Neuronal stem cell (in vitro differentiated cells): ENCODE results near the gene ABCD4.
A peak's percentile ranks its signal among the peaks of the same experiment; 100 is the strongest.

Source experiments
- DNase-seq: peaks from one replicate; pipeline ENCODE4 v3.0.0-alpha.2; 2013; ENCODE audit warnings: low spot score
- H2AFZ ChIP-seq: one replicate; pipeline ENCODE4 v1.6.1; 2013; ENCODE audit warnings: mild to moderate bottlenecking, low read length, inconsistent platforms
- H2AK5ac ChIP-seq: 2 replicates; pipeline ENCODE4 v1.6.1; 2013; ENCODE audit warnings: low read depth, mild to moderate bottlenecking, inconsistent platforms, low read length, moderate library complexity, mixed read lengths
- H2BK120ac ChIP-seq: 2 replicates; pipeline ENCODE4 v1.6.1; 2013; ENCODE audit warnings: low read depth, mild to moderate bottlenecking, inconsistent platforms, low read length, moderate library complexity, mixed read lengths
- H2BK12ac ChIP-seq: one replicate; pipeline ENCODE4 v1.6.1; 2013; ENCODE audit warnings: low read length, inconsistent platforms
- H2BK15ac ChIP-seq: 2 replicates; pipeline ENCODE4 v1.6.1; 2013; ENCODE audit warnings: mild to moderate bottlenecking, low read length, inconsistent platforms, mixed read lengths
- H2BK5ac ChIP-seq: one replicate; pipeline ENCODE4 v1.6.1; 2013; ENCODE audit warnings: inconsistent platforms, mild to moderate bottlenecking, low read length, moderate library complexity
- H3K14ac ChIP-seq: one replicate; pipeline ENCODE4 v1.6.1; 2013; ENCODE audit warnings: low read length, inconsistent platforms
- H3K18ac ChIP-seq: 2 replicates; pipeline ENCODE4 v1.6.1; 2013; ENCODE audit warnings: low read length, inconsistent platforms
- H3K23ac ChIP-seq: 2 replicates; pipeline ENCODE4 v1.6.1; 2013; ENCODE audit warnings: low read depth, mild to moderate bottlenecking, mixed read lengths, low read length, inconsistent platforms; ENCODE audit not compliant: poor library complexity
- H3K27ac ChIP-seq: replicated peaks from 3 replicates; pipeline ENCODE4 v1.5.1; 2013; ENCODE audit warnings: low read length, inconsistent platforms
- H3K27me3 ChIP-seq, 3 experiments: 2 replicates each; pipeline ENCODE4 v1.6.1; 2013; ENCODE audit warnings: low read length in 3 of 3, mild to moderate bottlenecking in 2 of 3, inconsistent platforms in 1 of 3, low read depth in 1 of 3, mixed read lengths in 1 of 3, moderate library complexity in 1 of 3; ENCODE audit not compliant: control insufficient read depth in 3 of 3, insufficient read depth in 3 of 3
- H3K36me3 ChIP-seq, 2 donors: replicated peaks in 1 of 2; 2 replicates each; pipeline ENCODE4 v1.6.1; 2013; ENCODE audit warnings: low read length in 2 of 2; ENCODE audit not compliant: control insufficient read depth in 2 of 2, insufficient read depth in 2 of 2
- H3K4ac ChIP-seq: 2 replicates; pipeline ENCODE4 v1.6.1; 2013; ENCODE audit warnings: inconsistent platforms, mild to moderate bottlenecking, low read length, moderate library complexity
- H3K4me1 ChIP-seq, 2 donors: 1 replicate in 1 of 2; 2 replicates in 1 of 2; pipeline ENCODE4 v1.6.1; 2013; ENCODE audit warnings: low read length in 2 of 2, low read depth in 1 of 2; ENCODE audit not compliant: control insufficient read depth in 2 of 2, insufficient read depth in 1 of 2
- H3K4me2 ChIP-seq: one replicate; pipeline ENCODE4 v1.6.1; 2013; ENCODE audit warnings: mild to moderate bottlenecking, low read length, inconsistent platforms; ENCODE audit not compliant: insufficient read depth, poor library complexity, severe bottlenecking
- H3K4me3 ChIP-seq, 2 donors: 2 replicates each; pipeline ENCODE4 v1.5.1; 2013; ENCODE audit warnings: low read length in 2 of 2, mild to moderate bottlenecking in 2 of 2, inconsistent platforms in 1 of 2, moderate library complexity in 1 of 2
- H3K79me1 ChIP-seq: one replicate; pipeline ENCODE4 v1.6.1; 2013; ENCODE audit warnings: low read depth, mild to moderate bottlenecking, inconsistent platforms, low read length, moderate library complexity
- H3K9ac ChIP-seq: one replicate; pipeline ENCODE4 v1.6.1; 2013; ENCODE audit warnings: mild to moderate bottlenecking, low read depth, low read length, inconsistent platforms; ENCODE audit not compliant: poor library complexity
- H3K9me3 ChIP-seq, 2 donors: replicated peaks in 1 of 2; 2 replicates each; pipeline versions ENCODE3 to v1.6.1; 2013; ENCODE audit warnings: low read length in 2 of 2, mild to moderate bottlenecking in 2 of 2, inconsistent platforms in 1 of 2, low read depth in 1 of 2, mixed read lengths in 1 of 2, moderate library complexity in 1 of 2; ENCODE audit not compliant: control insufficient read depth in 2 of 2, insufficient read depth in 1 of 2
- H4K8ac ChIP-seq: one replicate; pipeline ENCODE4 v1.6.1; 2013; ENCODE audit warnings: low read depth, mild to moderate bottlenecking, inconsistent platforms, low read length, moderate library complexity
- H4K91ac ChIP-seq: one replicate; pipeline ENCODE4 v1.6.1; 2013; ENCODE audit warnings: low read length, low read depth, mild to moderate bottlenecking, inconsistent platforms; ENCODE audit not compliant: poor library complexity
- WGBS, 2 donors: extraction: QIAGEN DNeasy Blood & Tissue Kit; methylation state at CpG; one replicate each; pipeline ENCODE4 v1.1.7; 2013; ENCODE audit warnings: missing lambda C conversion rate in 2 of 2, mixed read lengths in 1 of 2; ENCODE audit not compliant: insufficient read length in 2 of 2, insufficient replicate concordance in 1 of 2; ENCODE audit errors: extremely low coverage in 2 of 2; 5-methylcytosine and 5-hydroxymethylcytosine counted together

ABCD4 gene

DNA sequence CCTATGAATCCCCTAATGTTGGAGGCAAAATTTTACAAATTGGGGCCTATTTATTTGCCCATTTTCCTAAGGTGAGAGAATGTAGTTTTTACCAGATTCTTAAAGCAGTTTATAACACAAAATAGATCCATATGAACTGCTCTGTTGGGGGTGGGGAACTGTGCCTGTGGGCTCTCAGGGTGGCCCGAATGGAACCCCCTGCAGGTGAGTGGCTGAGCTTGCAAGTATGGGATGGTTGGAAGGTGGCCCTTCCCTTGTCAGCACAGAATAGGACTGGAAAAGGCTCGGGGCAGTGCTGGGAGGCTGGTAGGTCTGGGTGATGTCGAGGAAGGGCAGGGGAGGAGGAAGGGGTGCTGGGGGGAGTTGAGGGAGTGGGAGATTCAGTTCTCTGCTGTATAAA lies 58.6 kb downstream of the ABCD4 start:
- Histone ChIP-seq H2AFZ (no peak overlapping the region), H3K27me3 (peaks cover 36 to 98% (median 55%) of the 10 kb centered on the region in 3 experiments), H2AK5ac (no peak overlapping the region), H3K9ac (no peak overlapping the region), H3K4me3 (no peak overlapping the region), H3K79me1 (no peaks in the 10 kb centered on the region), H3K9me3 (no peaks in the 10 kb centered on the region), H4K91ac (no peak overlapping the region), H3K36me3 (no peaks in the 10 kb centered on the region), H3K4me1 (peaks cover 2 to 10% of the 10 kb centered on the region in 2 donors), H3K4me2 (no peak overlapping the region), H3K14ac (no peak overlapping the region), H3K4ac (no peak overlapping the region), H3K23ac (no peak overlapping the region), H2BK15ac (peak overlapping the region; percentile 65), H3K27ac (no peak overlapping the region), H2BK12ac (no peak overlapping the region), H3K18ac (peak overlapping the region; percentile 4), H2BK5ac (no peak overlapping the region), H4K8ac (no peak overlapping the region), H2BK120ac (no peak overlapping the region)
- no CpG with 5 or more reads among the region's 3 CpGs for WGBS, 2 donors
- DNase-seq: no peak

DNA sequence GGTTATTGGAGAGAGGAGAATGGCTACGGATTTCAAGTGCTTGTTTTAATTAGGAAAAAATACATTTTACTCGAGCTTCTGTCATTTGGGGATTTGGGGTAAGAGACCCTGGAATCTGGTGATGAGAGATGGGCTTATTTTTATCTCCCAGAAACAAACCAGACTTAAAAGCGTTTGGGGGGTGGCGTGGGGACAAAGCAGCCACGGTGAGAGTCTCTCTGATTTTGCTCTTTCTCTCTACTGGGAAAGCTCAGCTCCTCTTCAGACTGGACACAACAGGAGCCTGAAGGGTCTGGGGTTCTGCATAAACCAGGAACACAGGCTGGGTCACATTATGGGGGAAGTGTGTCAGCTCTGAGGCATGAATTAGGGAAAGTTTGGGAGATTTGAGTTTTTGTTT lies 59.7 kb downstream of the ABCD4 start:
- Histone ChIP-seq H3K4me2 (no peak overlapping the region), H3K14ac (no peak overlapping the region)

DNA sequence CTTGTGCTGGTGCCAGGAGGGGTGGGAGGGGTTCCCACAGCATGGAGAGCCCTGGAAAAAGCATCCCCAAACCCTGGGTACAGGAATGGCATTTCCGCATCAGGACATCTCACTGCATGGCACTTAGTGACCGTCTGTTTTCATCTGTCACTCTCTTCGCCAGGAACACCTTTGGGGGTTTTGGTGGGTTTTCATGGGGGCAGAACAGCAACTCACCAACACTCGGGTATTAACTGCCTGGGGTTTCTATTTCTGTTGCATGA lies 60.0 kb downstream of the ABCD4 start:
- no peak overlapping the region for H2BK15ac ChIP-seq
- H3K4ac ChIP-seq: no peak overlapping the region
- no peaks in the 10 kb centered on the region for H3K79me1 ChIP-seq
- WGBS, 2 donors: no CpG with 5 or more reads among the region's 4 CpGs
- H4K91ac ChIP-seq: no peak overlapping the region
- H3K9ac ChIP-seq: no peak overlapping the region
- H2AK5ac ChIP-seq: no peak overlapping the region
- H3K4me2 ChIP-seq: no peak overlapping the region
- no peak overlapping the region for H3K27ac ChIP-seq
- H2BK12ac ChIP-seq: no peak overlapping the region
- H3K4me1 ChIP-seq: peaks cover 2 to 10% of the 10 kb centered on the region in 2 donors
- H4K8ac ChIP-seq: no peak overlapping the region
- DNase-seq: no peak
- no peaks in the 10 kb centered on the region for H3K36me3 ChIP-seq
- no peak overlapping the region for H3K4me3 ChIP-seq
- no peak overlapping the region for H3K14ac ChIP-seq
- no peak overlapping the region for H3K23ac ChIP-seq
- H2AFZ ChIP-seq: no peak overlapping the region
- no peak overlapping the region for H2BK5ac ChIP-seq
- no peak overlapping the region for H3K18ac ChIP-seq
- H3K27me3 ChIP-seq: peaks cover 39 to 100% (median 69%) of the 10 kb centered on the region in 3 experiments
- H2BK120ac ChIP-seq: no peak overlapping the region
- H3K9me3 ChIP-seq: no peaks in the 10 kb centered on the region

More for the DNA sequence above, 59.7 kb downstream of the ABCD4 start:
- no peak overlapping the region for H3K27ac ChIP-seq
- H3K9ac ChIP-seq: no peak overlapping the region
- H3K79me1 ChIP-seq: no peaks in the 10 kb centered on the region
- H2BK120ac ChIP-seq: no peak overlapping the region
- H3K4ac ChIP-seq: no peak overlapping the region
- no peak overlapping the region for H2AFZ ChIP-seq
- no peak overlapping the region for H4K91ac ChIP-seq
- H3K27me3 ChIP-seq: peaks cover 39 to 100% (median 66%) of the 10 kb centered on the region in 3 experiments
- H2BK5ac ChIP-seq: no peak overlapping the region
- WGBS, 2 donors: no CpG with 5 or more reads among the region's 5 CpGs
- no peak for DNase-seq
- peaks cover 2 to 10% of the 10 kb centered on the region in 2 donors for H3K4me1 ChIP-seq
- H4K8ac ChIP-seq: no peak overlapping the region
- H2BK12ac ChIP-seq: no peak overlapping the region
- H2AK5ac ChIP-seq: no peak overlapping the region
- no peak overlapping the region for H3K23ac ChIP-seq
- no peaks in the 10 kb centered on the region for H3K36me3 ChIP-seq
- H3K4me3 ChIP-seq: no peak overlapping the region
- no peaks in the 10 kb centered on the region for H3K9me3 ChIP-seq
- no peak overlapping the region for H2BK15ac ChIP-seq
- no peak overlapping the region for H3K18ac ChIP-seq

DNA sequence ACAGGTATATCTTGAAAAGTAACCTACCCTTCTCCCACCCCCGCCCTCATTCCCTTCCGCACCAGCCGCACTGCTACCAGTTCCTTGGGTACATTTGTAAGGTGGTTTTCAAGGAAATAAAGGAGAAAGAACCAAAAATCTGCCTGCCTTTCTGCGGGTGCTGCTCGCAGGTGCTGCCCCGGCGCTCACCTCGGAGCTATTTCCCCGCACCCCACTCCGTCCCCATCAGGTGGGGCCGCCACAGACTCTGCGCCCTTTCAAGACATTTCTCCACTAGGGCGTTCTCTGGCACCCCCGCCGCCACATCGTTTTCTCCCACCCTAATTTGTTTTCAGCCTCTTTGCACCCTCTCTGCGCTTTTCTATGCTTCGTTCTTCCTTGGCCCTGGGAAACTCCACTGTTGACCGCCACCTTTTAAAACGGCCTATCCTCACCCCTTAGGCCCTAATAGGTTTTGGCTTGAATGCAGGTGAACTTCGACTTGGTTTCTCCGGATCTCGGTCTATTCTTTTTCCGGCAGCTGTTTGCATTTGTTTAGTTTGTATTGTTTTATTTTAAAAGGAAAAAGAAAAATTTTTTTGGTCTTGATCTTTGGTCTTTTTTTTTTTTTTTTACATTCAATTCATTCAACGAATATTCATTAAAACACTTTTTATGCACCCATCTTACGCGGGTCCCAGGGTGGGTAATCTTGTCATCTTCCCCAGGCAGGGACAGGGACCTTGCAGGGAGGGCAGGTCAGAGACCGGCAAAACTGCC lies 60.5 kb downstream of the ABCD4 start:
- Histone ChIP-seq H3K9ac (no peak overlapping the region), H3K27ac (no peak overlapping the region), H3K4me1 (peaks cover 2 to 10% of the 10 kb centered on the region in 2 donors), H2BK5ac (no peak overlapping the region), H3K27me3 (peaks cover 39 to 100% (median 74%) of the 10 kb centered on the region in 3 experiments), H3K14ac (no peak overlapping the region), H2BK12ac (peak overlapping the region; percentile 68), H3K36me3 (no peaks in the 10 kb centered on the region), H3K18ac (peak overlapping the region; percentile 49), H4K8ac (no peak overlapping the region), H3K23ac (no peak overlapping the region), H4K91ac (no peak overlapping the region), H3K79me1 (no peaks in the 10 kb centered on the region), H3K4me2 (no peak overlapping the region), H2BK15ac (no peak overlapping the region), H3K9me3 (no peaks in the 10 kb centered on the region), H2BK120ac (no peak overlapping the region), H3K4ac (no peak overlapping the region), H2AFZ (no peak overlapping the region), H2AK5ac (no peak overlapping the region), H3K4me3 (no peak overlapping the region)
- DNase-seq: no peak
- WGBS, 2 donors: no CpG with 5 or more reads among the region's 28 CpGs
